Measurements from ENCODE around the gene VAV2.

VAV2 gene

GRCh38 chr9:133794016-133794760, 197.9 kb downstream of the VAV2 start:
- Histone ChIP-seq H3K4me1 (ENCODE audit: insufficient read depth, low read length) (no peaks in the 10 kb centered on the region), H3K9ac (ENCODE audit: low read depth, low read length) (no peak overlapping the region), H3K27me3 (ENCODE audit: insufficient read depth, low read length) (no peaks in the 10 kb centered on the region), H3K27ac (ENCODE audit: low read length) (no peak overlapping the region), H3K4me3 (ENCODE audit: low read length) (no peak overlapping the region), H3K36me3 (ENCODE audit: insufficient read depth, low read depth, low read length) (peaks cover 8% of the 10 kb centered on the region), H3K9me3 (ENCODE audit: insufficient read depth, low read depth, low read length) (no peaks in the 10 kb centered on the region)

GRCh38 chr9:133793471-133793870, 198.7 kb downstream of the VAV2 start:
- H3K27ac ChIP-seq (ENCODE audit: low read length) = no peak overlapping the region
- H3K4me1 ChIP-seq (ENCODE audit: insufficient read depth, low read length) = no peaks in the 10 kb centered on the region
- H3K9ac ChIP-seq (ENCODE audit: low read depth, low read length) = no peak overlapping the region
- H3K27me3 ChIP-seq (ENCODE audit: insufficient read depth, low read length) = no peaks in the 10 kb centered on the region
- H3K4me3 ChIP-seq (ENCODE audit: low read length) = no peak overlapping the region
- H3K36me3 ChIP-seq (ENCODE audit: insufficient read depth, low read depth, low read length) = peaks cover 8% of the 10 kb centered on the region
- no peaks in the 10 kb centered on the region for H3K9me3 ChIP-seq (ENCODE audit: insufficient read depth, low read depth, low read length)

GRCh38 chr9:133792721-133793470, 199.2 kb downstream of the VAV2 start:
- H3K36me3 ChIP-seq (ENCODE audit: insufficient read depth, low read depth, low read length) = peaks cover 8% of the 10 kb centered on the region
- no peaks in the 10 kb centered on the region for H3K9me3 ChIP-seq (ENCODE audit: insufficient read depth, low read depth, low read length)
- no peak overlapping the region for H3K4me3 ChIP-seq (ENCODE audit: low read length)
- H3K27ac ChIP-seq (ENCODE audit: low read length) = no peak overlapping the region
- H3K27me3 ChIP-seq (ENCODE audit: insufficient read depth, low read length) = no peaks in the 10 kb centered on the region
- no peaks in the 10 kb centered on the region for H3K4me1 ChIP-seq (ENCODE audit: insufficient read depth, low read length)
- no peak overlapping the region for H3K9ac ChIP-seq (ENCODE audit: low read depth, low read length)

- H3K36me3 ChIP-seq (ENCODE audit: insufficient read depth, low read depth, low read length) = peaks cover 8% of the 10 kb centered on the region
- no peaks in the 10 kb centered on the region for H3K9me3 ChIP-seq (ENCODE audit: insufficient read depth, low read depth, low read length)
- no peak overlapping the region for H3K4me3 ChIP-seq (ENCODE audit: low read length)
- no peaks in the 10 kb centered on the region for H3K27me3 ChIP-seq (ENCODE audit: insufficient read depth, low read length)
- no peaks in the 10 kb centered on the region for H3K4me1 ChIP-seq (ENCODE audit: insufficient read depth, low read length)
- no peak overlapping the region for H3K27ac ChIP-seq (ENCODE audit: low read length)
- no peak overlapping the region for H3K9ac ChIP-seq (ENCODE audit: low read depth, low read length)
Observed at GRCh38 chr9:133791735-133792649, 200.1 kb downstream of the VAV2 start.

- peaks cover 8% of the 10 kb centered on the region for H3K36me3 ChIP-seq (ENCODE audit: insufficient read depth, low read depth, low read length)
- no peak overlapping the region for H3K4me3 ChIP-seq (ENCODE audit: low read length)
- no peaks in the 10 kb centered on the region for H3K27me3 ChIP-seq (ENCODE audit: insufficient read depth, low read length)
- no peaks in the 10 kb centered on the region for H3K4me1 ChIP-seq (ENCODE audit: insufficient read depth, low read length)
- H3K9ac ChIP-seq (ENCODE audit: low read depth, low read length) = no peak overlapping the region
- no peak overlapping the region for H3K27ac ChIP-seq (ENCODE audit: low read length)
- no peaks in the 10 kb centered on the region for H3K9me3 ChIP-seq (ENCODE audit: insufficient read depth, low read depth, low read length)
Observed at GRCh38 chr9:133791069-133791468, 201.1 kb downstream of the VAV2 start.

- Histone ChIP-seq H3K9me3 (ENCODE audit: insufficient read depth, low read depth, low read length) (no peaks in the 10 kb centered on the region), H3K9ac (ENCODE audit: low read depth, low read length) (no peak overlapping the region), H3K4me1 (ENCODE audit: insufficient read depth, low read length) (no peaks in the 10 kb centered on the region), H3K27ac (ENCODE audit: low read length) (no peak overlapping the region), H3K36me3 (ENCODE audit: insufficient read depth, low read depth, low read length) (peaks cover 13% of the 10 kb centered on the region), H3K4me3 (ENCODE audit: low read length) (no peak overlapping the region), H3K27me3 (ENCODE audit: insufficient read depth, low read length) (no peaks in the 10 kb centered on the region)
Observed at GRCh38 chr9:133789778-133790177, 202.3 kb downstream of the VAV2 start.

- Histone ChIP-seq H3K4me3 (ENCODE audit: low read length) (no peak overlapping the region), H3K4me1 (ENCODE audit: insufficient read depth, low read length) (no peaks in the 10 kb centered on the region), H3K27ac (ENCODE audit: low read length) (no peak overlapping the region), H3K36me3 (ENCODE audit: insufficient read depth, low read depth, low read length) (peaks cover 14% of the 10 kb centered on the region), H3K9ac (ENCODE audit: low read depth, low read length) (no peak overlapping the region; the same call in 1 of the 2 replicates), H3K27me3 (ENCODE audit: insufficient read depth, low read length) (no peaks in the 10 kb centered on the region), H3K9me3 (ENCODE audit: insufficient read depth, low read depth, low read length) (no peaks in the 10 kb centered on the region)
Observed at GRCh38 chr9:133788819-133789717, 203.1 kb downstream of the VAV2 start.

- no peak overlapping the region for H3K27ac ChIP-seq (ENCODE audit: low read length)
- H3K4me1 ChIP-seq (ENCODE audit: insufficient read depth, low read length) = no peaks in the 10 kb centered on the region
- no peaks in the 10 kb centered on the region for H3K27me3 ChIP-seq (ENCODE audit: insufficient read depth, low read length)
- no peaks in the 10 kb centered on the region for H3K9me3 ChIP-seq (ENCODE audit: insufficient read depth, low read depth, low read length)
- no peak overlapping the region for H3K9ac ChIP-seq (ENCODE audit: low read depth, low read length)
- H3K36me3 ChIP-seq (ENCODE audit: insufficient read depth, low read depth, low read length) = peaks cover 17% of the 10 kb centered on the region
- H3K4me3 ChIP-seq (ENCODE audit: low read length) = no peak overlapping the region
Observed at GRCh38 chr9:133788045-133788818, 203.9 kb downstream of the VAV2 start.

GRCh38 chr9:133787754-133788025, 204.4 kb downstream of the VAV2 start:
- H3K27ac ChIP-seq (ENCODE audit: low read length) = no peak overlapping the region
- no peak overlapping the region for H3K4me3 ChIP-seq (ENCODE audit: low read length)
- no peaks in the 10 kb centered on the region for H3K27me3 ChIP-seq (ENCODE audit: insufficient read depth, low read length)
- H3K9ac ChIP-seq (ENCODE audit: low read depth, low read length) = no peak overlapping the region
- peaks cover 22% of the 10 kb centered on the region for H3K36me3 ChIP-seq (ENCODE audit: insufficient read depth, low read depth, low read length)
- H3K9me3 ChIP-seq (ENCODE audit: insufficient read depth, low read depth, low read length) = no peaks in the 10 kb centered on the region
- H3K4me1 ChIP-seq (ENCODE audit: insufficient read depth, low read length) = no peaks in the 10 kb centered on the region

- Histone ChIP-seq H3K27me3 (ENCODE audit: insufficient read depth, low read length) (no peaks in the 10 kb centered on the region), H3K9me3 (ENCODE audit: insufficient read depth, low read depth, low read length) (no peaks in the 10 kb centered on the region), H3K4me3 (ENCODE audit: low read length) (no peak overlapping the region), H3K4me1 (ENCODE audit: insufficient read depth, low read length) (no peaks in the 10 kb centered on the region), H3K36me3 (ENCODE audit: insufficient read depth, low read depth, low read length) (peaks cover 22% of the 10 kb centered on the region), H3K27ac (ENCODE audit: low read length) (no peak overlapping the region), H3K9ac (ENCODE audit: low read depth, low read length) (no peak overlapping the region)
Observed at GRCh38 chr9:133786907-133787753, 205.0 kb downstream of the VAV2 start.
